ENCODE data around the gene ANXA11. TPM values are rescaled to one million over a fixed set of nuclear protein-coding genes. Genes with fewer than 3 reads are reported as not detected.
"Not testable (repeated sequence)": the region's sequence is repeated elsewhere in the genome, so short reads cannot be mapped to it uniquely, and the experiment has no call there.

Gene ANXA11
- total and polyA plus RNA-seq, 2 experiments from 2014 or later = 42.3 to 70.0 TPM

DNA sequence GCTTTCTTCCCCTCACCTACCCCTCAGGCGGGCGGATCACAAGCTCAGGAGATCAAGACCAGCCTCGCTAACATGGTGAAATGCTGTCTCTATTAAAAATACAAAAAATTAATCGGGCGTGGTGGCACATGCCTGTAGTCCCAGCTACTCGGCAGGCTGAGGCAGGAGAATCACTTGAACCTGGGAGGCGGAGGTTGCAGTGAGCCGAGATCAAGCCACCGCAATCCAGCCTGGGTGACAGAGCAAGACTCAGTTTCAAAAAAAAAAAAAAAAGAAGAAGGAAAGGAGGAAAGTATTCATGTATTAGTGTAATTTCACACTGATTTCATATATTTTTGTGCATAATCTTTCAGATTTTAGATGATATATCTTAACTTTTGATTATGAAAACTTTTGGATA is 71.7 kb downstream of the ANXA11 start:
- not testable (repeated sequence) for H4K20me1 ChIP-seq (replicated peaks; ENCODE audit: insufficient read depth); H2AFZ ChIP-seq; H3K79me2 ChIP-seq (replicated peaks; ENCODE audit: insufficient read depth); H3K4me1 ChIP-seq (ENCODE audit: insufficient read depth); H3K9me2 ChIP-seq (ENCODE audit: insufficient read depth); H3F3A ChIP-seq (replicated peaks; ENCODE audit: low read depth); DNase-seq (ENCODE audit: low spot score); H3K27ac ChIP-seq (ENCODE audit: low read depth); H3K36me3 Mint-ChIP-seq (ENCODE audit: low read depth); ATAC-seq; H3K36me3 ChIP-seq (ENCODE audit: insufficient read depth); H3K27ac Mint-ChIP-seq; H3K9me3 Mint-ChIP-seq
- H3K4me3 ChIP-seq = peak overlapping the region; percentile 82
- H3K27me3 ChIP-seq (ENCODE audit: insufficient read depth) = peaks cover 22% of the 10 kb centered on the region
- peaks cover 20% of the 10 kb centered on the region for H3K27me3 Mint-ChIP-seq (ENCODE audit: insufficient read depth, low read depth, poor library complexity)
- H3K4me1 Mint-ChIP-seq = peaks cover 25% of the 10 kb centered on the region
- H3K4me3 Mint-ChIP-seq = peak overlapping the region; percentile 74; the same call in 2 of the 3 replicates
- H3K4me2 ChIP-seq = peak overlapping the region; percentile 70

GRCh38 chr10:80133206-80133605 is 72.1 kb downstream of the ANXA11 start:
- Histone ChIP-seq H2AFZ (no peak overlapping the region), H3K27me3 (ENCODE audit: insufficient read depth) (peaks cover 22% of the 10 kb centered on the region), H3K9me2 (ENCODE audit: insufficient read depth) (no peaks in the 10 kb centered on the region), H3K4me3 (peak overlapping the region; percentile 82), H3K4me2 (peak overlapping the region; percentile 70), H3K79me2 (replicated peaks; ENCODE audit: insufficient read depth) (no peaks in the 10 kb centered on the region), H3K4me1 (ENCODE audit: insufficient read depth) (peaks cover 4% of the 10 kb centered on the region; the same call in 1 of the 2 replicates), H3F3A (replicated peaks; ENCODE audit: low read depth) (no peaks in the 10 kb centered on the region), H3K27ac (ENCODE audit: low read depth) (no peak overlapping the region), H4K20me1 (replicated peaks; ENCODE audit: insufficient read depth) (no peaks in the 10 kb centered on the region), H3K36me3 (ENCODE audit: insufficient read depth) (no peaks in the 10 kb centered on the region)
- DNase-seq (ENCODE audit: low spot score) (peak; percentile 24), ATAC-seq (no peak; the same call in 2 of the 3 replicates)
- Mint-ChIP-seq H3K4me1 (peaks cover 24% of the 10 kb centered on the region), H3K36me3 (ENCODE audit: low read depth) (no peaks in the 10 kb centered on the region), H3K9me3 (no peaks in the 10 kb centered on the region), H3K4me3 (peak overlapping the region; percentile 74), H3K27ac (no peak overlapping the region), H3K27me3 (ENCODE audit: insufficient read depth, low read depth, poor library complexity) (peaks cover 20% of the 10 kb centered on the region)
- TF ChIP-seq JUNB (IDR thresholded peaks at IDR 0.05; ENCODE audit: unreplicated experiment) (no peak), ZNF462 (CRISPR knock-in tag; IDR thresholded peaks at IDR 0.05) (no peak)

Data from GM23338 (cell line).